Memory B cell (primary cell): Measurements from ENCODE around the gene HOXB6.

ENCODE experiments used
- ATAC-seq: fragments of 150-1000 bp; cut with Tn5 transposase; 2 replicates; pipeline ENCODE4 v1.10.0; 2021; ENCODE audit warnings: low read depth, mild to moderate bottlenecking, moderate library complexity
- DNase-seq, 2 donors: peaks; one replicate each; pipeline ENCODE4 v3.0.0; 2022; ENCODE audit warnings: low spot score in 2 of 2
- H3K27ac Mint-ChIP-seq: one replicate; pipeline ENCODE4 v1.8.0; 2022; ENCODE audit warnings: mild to moderate bottlenecking, moderate library complexity, mixed read lengths
- H3K27me3 Mint-ChIP-seq: one replicate; pipeline ENCODE4 v1.8.0; 2022; ENCODE audit warnings: mixed read lengths
- H3K36me3 Mint-ChIP-seq: one replicate; pipeline ENCODE4 v1.8.0; 2022; ENCODE audit warnings: mild to moderate bottlenecking, mixed read lengths
- H3K4me1 Mint-ChIP-seq: one replicate; pipeline ENCODE4 v1.8.0; 2022; ENCODE audit warnings: mixed read lengths
- H3K4me3 Mint-ChIP-seq: one replicate; pipeline ENCODE4 v1.8.0; 2022; ENCODE audit warnings: mild to moderate bottlenecking, moderate library complexity, mixed read lengths
- H3K9me3 Mint-ChIP-seq: one replicate; pipeline ENCODE4 v1.8.0; 2022; ENCODE audit warnings: mixed read lengths

The HOXB6 gene

GRCh38 chr17:48592577-48592976 is 12.2 kb downstream of the HOXB6 start:
- H3K9me3 Mint-ChIP-seq: no peaks in the 10 kb centered on the region
- peak; percentile 24 for ATAC-seq
- H3K27ac Mint-ChIP-seq: peak overlapping the region; percentile 64
- H3K36me3 Mint-ChIP-seq: no peaks in the 10 kb centered on the region
- peaks cover 19% of the 10 kb centered on the region for H3K4me1 Mint-ChIP-seq
- no peak overlapping the region for H3K4me3 Mint-ChIP-seq
- no peak for DNase-seq
- H3K27me3 Mint-ChIP-seq: peaks cover 56% of the 10 kb centered on the region

- Mint-ChIP-seq H3K36me3 (no peaks in the 10 kb centered on the region), H3K4me3 (no peak overlapping the region), H3K4me1 (peaks cover 14% of the 10 kb centered on the region), H3K27ac (peak overlapping the region; percentile 64), H3K27me3 (peaks cover 58% of the 10 kb centered on the region), H3K9me3 (no peaks in the 10 kb centered on the region)
- DNase-seq (no peak), ATAC-seq (peak; percentile 19)
Observed at GRCh38 chr17:48592057-48592514, 12.7 kb downstream of the HOXB6 start.

GRCh38 chr17:48591255-48592056 is 13.3 kb downstream of the HOXB6 start:
- peaks cover 52% of the 10 kb centered on the region for H3K27me3 Mint-ChIP-seq
- H3K36me3 Mint-ChIP-seq: no peaks in the 10 kb centered on the region
- H3K27ac Mint-ChIP-seq: no peak overlapping the region
- peaks cover 8% of the 10 kb centered on the region for H3K4me1 Mint-ChIP-seq
- DNase-seq (no peak), ATAC-seq (no peak)
- no peaks in the 10 kb centered on the region for H3K9me3 Mint-ChIP-seq
- no peak overlapping the region for H3K4me3 Mint-ChIP-seq

GRCh38 chr17:48590607-48591161 is 14.1 kb downstream of the HOXB6 start:
- Mint-ChIP-seq H3K36me3 (no peaks in the 10 kb centered on the region), H3K27me3 (peaks cover 52% of the 10 kb centered on the region), H3K4me3 (no peak overlapping the region), H3K9me3 (no peaks in the 10 kb centered on the region), H3K4me1 (peaks cover 12% of the 10 kb centered on the region), H3K27ac (no peak overlapping the region)
- no peak for DNase-seq
- no peak for ATAC-seq

GRCh38 chr17:48589831-48590606 is 14.8 kb downstream of the HOXB6 start, which contains the start of gene HOXB3:
TSS of gene HOXB3 (minus strand) at chr17:48590241. CDS start at chr17:48552474, 37,767 bp downstream.
- H3K4me3 Mint-ChIP-seq: no peak within 1 kb of the TSS
- H3K36me3 Mint-ChIP-seq: no peaks in the 10 kb centered on the region
- peaks cover 50% of the 10 kb centered on the region for H3K27me3 Mint-ChIP-seq
- peaks cover 17% of the 10 kb centered on the region for H3K4me1 Mint-ChIP-seq
- DNase-seq (no peak), ATAC-seq (no peak)
- H3K27ac Mint-ChIP-seq: no peak within 1 kb of the TSS
- no peaks in the 10 kb centered on the region for H3K9me3 Mint-ChIP-seq

- ATAC-seq (no peak), DNase-seq (no peak)
- Mint-ChIP-seq H3K27me3 (peaks cover 55% of the 10 kb centered on the region), H3K4me1 (peaks cover 20% of the 10 kb centered on the region), H3K9me3 (no peaks in the 10 kb centered on the region), H3K36me3 (no peaks in the 10 kb centered on the region), H3K27ac (no peak overlapping the region), H3K4me3 (no peak overlapping the region)
Observed at GRCh38 chr17:48589060-48589830, 15.5 kb downstream of the HOXB6 start.

GRCh38 chr17:48588528-48588927 is 16.3 kb downstream of the HOXB6 start:
- no peak overlapping the region for H3K27ac Mint-ChIP-seq
- H3K4me1 Mint-ChIP-seq: peaks cover 17% of the 10 kb centered on the region
- ATAC-seq (no peak), DNase-seq (no peak)
- H3K27me3 Mint-ChIP-seq: peaks cover 56% of the 10 kb centered on the region
- no peaks in the 10 kb centered on the region for H3K36me3 Mint-ChIP-seq
- H3K4me3 Mint-ChIP-seq: no peak overlapping the region
- no peaks in the 10 kb centered on the region for H3K9me3 Mint-ChIP-seq

- H3K9me3 Mint-ChIP-seq: no peaks in the 10 kb centered on the region
- H3K4me3 Mint-ChIP-seq: no peak overlapping the region
- peaks cover 17% of the 10 kb centered on the region for H3K4me1 Mint-ChIP-seq
- H3K36me3 Mint-ChIP-seq: no peaks in the 10 kb centered on the region
- H3K27ac Mint-ChIP-seq: no peak overlapping the region
- ATAC-seq (no peak), DNase-seq (no peak)
- peaks cover 59% of the 10 kb centered on the region for H3K27me3 Mint-ChIP-seq
Observed at GRCh38 chr17:48588074-48588415, 16.7 kb downstream of the HOXB6 start.

- Mint-ChIP-seq H3K27ac (no peak overlapping the region), H3K36me3 (no peaks in the 10 kb centered on the region), H3K4me1 (peaks cover 15% of the 10 kb centered on the region), H3K27me3 (peaks cover 62% of the 10 kb centered on the region), H3K4me3 (no peak overlapping the region), H3K9me3 (no peaks in the 10 kb centered on the region)
- ATAC-seq (no peak), DNase-seq (no peak)
Observed at GRCh38 chr17:48587276-48588073, 17.3 kb downstream of the HOXB6 start.

- peaks cover 62% of the 10 kb centered on the region for H3K27me3 Mint-ChIP-seq
- peaks cover 15% of the 10 kb centered on the region for H3K4me1 Mint-ChIP-seq
- H3K27ac Mint-ChIP-seq: peak overlapping the region; percentile 60
- H3K9me3 Mint-ChIP-seq: no peaks in the 10 kb centered on the region
- H3K4me3 Mint-ChIP-seq: peak overlapping the region; percentile 86
- ATAC-seq (no peak), DNase-seq (no peak)
- no peaks in the 10 kb centered on the region for H3K36me3 Mint-ChIP-seq
Observed at GRCh38 chr17:48586355-48587258, 18.2 kb downstream of the HOXB6 start.

GRCh38 chr17:48584223-48584741 is 20.5 kb downstream of the HOXB6 start:
- peaks cover 2% of the 10 kb centered on the region for H3K36me3 Mint-ChIP-seq
- H3K4me3 Mint-ChIP-seq: no peak overlapping the region
- H3K27ac Mint-ChIP-seq: no peak overlapping the region
- H3K4me1 Mint-ChIP-seq: peaks cover 15% of the 10 kb centered on the region
- ATAC-seq (no peak), DNase-seq (no peak)
- H3K27me3 Mint-ChIP-seq: peaks cover 53% of the 10 kb centered on the region
- no peaks in the 10 kb centered on the region for H3K9me3 Mint-ChIP-seq

GRCh38 chr17:48583708-48584222 is 21.0 kb downstream of the HOXB6 start:
- peaks cover 18% of the 10 kb centered on the region for H3K4me1 Mint-ChIP-seq
- H3K36me3 Mint-ChIP-seq: peaks cover 2% of the 10 kb centered on the region
- ATAC-seq (no peak), DNase-seq (no peak)
- H3K9me3 Mint-ChIP-seq: no peaks in the 10 kb centered on the region
- H3K27ac Mint-ChIP-seq: no peak overlapping the region
- peaks cover 56% of the 10 kb centered on the region for H3K27me3 Mint-ChIP-seq
- no peak overlapping the region for H3K4me3 Mint-ChIP-seq
